ENCODE results near the gene ACACB.

GRCh38 chr12:109291521-109292341 lies 175.3 kb downstream of the ACACB start:
- TF ChIP-seq EZH2phosphoT487 (IDR thresholded peaks at IDR 0.05; ENCODE audit: unreplicated experiment) (no peak), CTCF (conservative IDR thresholded peaks at IDR 0.05; ENCODE audit: low read depth in 2 of 2) (no peak), JUNB (IDR thresholded peaks at IDR 0.05; ENCODE audit: unreplicated experiment) (no peak), POLR2AphosphoS5 (IDR thresholded peaks at IDR 0.05; ENCODE audit: low read depth) (no peak), ZNF114 (CRISPR knock-in tag; IDR thresholded peaks at IDR 0.05) (no peak), ZNF331 (CRISPR knock-in tag; IDR thresholded peaks at IDR 0.05; ENCODE audit: low read depth) (no peak), EZH2 (IDR thresholded peaks at IDR 0.05; ENCODE audit: low read depth, unreplicated experiment) (no peak), REST (IDR thresholded peaks at IDR 0.05; ENCODE audit: unreplicated experiment) (no peak), NANOG (IDR thresholded peaks at IDR 0.05; ENCODE audit: borderline replicate concordance) (no peak), ETS1 (IDR thresholded peaks at IDR 0.05) (no peak), STAT1 (IDR thresholded peaks at IDR 0.05; ENCODE audit: unreplicated experiment) (no peak), CREB1 (CRISPR knock-in tag; IDR thresholded peaks at IDR 0.05; ENCODE audit: low read depth) (no peak), ZNF462 (CRISPR knock-in tag; IDR thresholded peaks at IDR 0.05) (no peak)

Measured in GM23338 (cell line).